NCI-H82 (cell line): Measurements from ENCODE around the gene ANKRD36B.
"Not testable (repeated sequence)": the region's sequence is repeated elsewhere in the genome, so short reads cannot be mapped to it uniquely, and the experiment has no call there.

Experiments
- DNase-seq: peaks from one replicate; lab custom pipeline; 2025; lab: John Stamatoyannopoulos, UW

The ANKRD36B gene

DNA sequence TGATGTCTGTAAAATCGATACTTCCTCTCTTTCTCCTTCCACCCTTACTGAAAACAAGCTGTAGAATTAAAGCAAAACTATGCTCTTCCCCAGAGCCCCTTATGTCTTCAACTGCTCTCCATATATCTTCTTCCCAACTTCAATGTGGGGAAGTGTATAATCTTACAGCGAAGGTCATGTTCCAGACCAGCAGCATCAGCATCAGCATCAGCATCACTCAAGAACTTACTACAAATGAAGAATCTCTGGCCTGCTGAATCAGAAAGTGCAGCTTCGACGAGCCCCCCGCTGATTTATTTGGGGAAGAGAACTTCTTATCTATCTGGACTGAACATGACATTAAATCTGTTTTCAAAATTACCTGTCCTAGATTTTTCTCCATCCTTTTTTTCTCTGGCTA, 40.6 kb downstream of the ANKRD36B start:
- not testable (repeated sequence) for DNase-seq

- DNase-seq, result not testable (repeated sequence)
Measured at GRCh38 chr2:97548536-97548935, 41.1 kb downstream of the ANKRD36B start.

DNA sequence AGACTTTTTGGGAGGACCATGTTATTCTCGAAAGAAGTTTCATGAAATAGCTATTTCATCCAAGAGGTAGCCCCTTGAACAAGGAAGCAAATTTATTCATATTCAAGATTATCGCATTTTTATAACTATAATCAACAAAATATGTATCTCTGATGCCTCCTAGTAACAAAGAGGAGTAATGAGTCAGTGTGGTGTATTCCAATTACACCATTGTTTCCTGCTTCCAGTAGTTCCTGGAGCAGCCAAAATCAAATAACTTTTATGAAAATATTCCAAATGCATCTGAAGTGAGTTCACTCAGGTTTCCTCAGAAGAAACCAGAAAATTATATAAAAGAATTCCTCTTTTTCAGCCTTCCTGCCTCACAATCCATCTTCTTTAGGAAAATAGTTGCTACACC, 43.0 kb downstream of the ANKRD36B start:
- DNase-seq, result no peak

GRCh38 chr2:97544911-97545310, 44.8 kb downstream of the ANKRD36B start:
- DNase-seq, result not testable (repeated sequence)

DNA sequence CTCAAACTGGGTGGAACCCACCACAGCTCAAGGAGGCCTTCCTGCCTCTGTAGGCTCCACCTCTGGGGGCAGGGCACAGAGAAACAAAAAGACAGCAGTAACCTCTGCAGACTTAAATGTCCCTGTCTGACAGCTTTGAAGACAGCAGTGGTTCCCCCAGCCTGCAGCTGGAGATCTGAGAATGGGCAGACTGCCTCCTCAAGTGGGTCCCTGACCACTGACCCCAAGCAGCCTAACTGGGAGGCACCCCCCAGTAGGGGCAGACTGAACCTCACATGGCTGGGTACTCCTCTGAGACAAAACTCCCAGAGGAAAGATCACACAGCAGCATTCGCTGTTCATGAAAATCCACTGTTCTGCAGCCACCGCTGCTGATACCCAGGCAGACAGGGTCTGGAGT, 63.8 kb downstream of the ANKRD36B start:
- DNase-seq, result not testable (repeated sequence)

DNA sequence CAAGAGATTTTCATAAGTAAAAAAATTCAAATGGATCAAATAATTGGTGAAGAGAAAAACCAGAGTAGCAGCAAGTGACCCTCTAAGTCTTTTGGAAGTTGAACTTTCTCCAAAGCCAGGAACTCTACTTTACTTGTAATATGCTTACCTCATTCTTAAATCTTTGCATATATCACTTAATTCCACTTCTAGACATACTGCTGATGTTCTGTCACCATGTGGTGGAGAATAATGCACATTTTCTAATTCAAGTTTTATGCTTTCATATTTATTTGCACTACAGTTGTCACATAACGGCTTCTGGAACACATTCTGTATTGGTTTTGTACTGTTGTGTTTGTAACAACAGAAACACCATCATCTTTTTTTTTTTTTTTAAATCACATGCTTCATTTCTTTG, 65.9 kb downstream of the ANKRD36B start:
- DNase-seq, result not testable (repeated sequence)

DNA sequence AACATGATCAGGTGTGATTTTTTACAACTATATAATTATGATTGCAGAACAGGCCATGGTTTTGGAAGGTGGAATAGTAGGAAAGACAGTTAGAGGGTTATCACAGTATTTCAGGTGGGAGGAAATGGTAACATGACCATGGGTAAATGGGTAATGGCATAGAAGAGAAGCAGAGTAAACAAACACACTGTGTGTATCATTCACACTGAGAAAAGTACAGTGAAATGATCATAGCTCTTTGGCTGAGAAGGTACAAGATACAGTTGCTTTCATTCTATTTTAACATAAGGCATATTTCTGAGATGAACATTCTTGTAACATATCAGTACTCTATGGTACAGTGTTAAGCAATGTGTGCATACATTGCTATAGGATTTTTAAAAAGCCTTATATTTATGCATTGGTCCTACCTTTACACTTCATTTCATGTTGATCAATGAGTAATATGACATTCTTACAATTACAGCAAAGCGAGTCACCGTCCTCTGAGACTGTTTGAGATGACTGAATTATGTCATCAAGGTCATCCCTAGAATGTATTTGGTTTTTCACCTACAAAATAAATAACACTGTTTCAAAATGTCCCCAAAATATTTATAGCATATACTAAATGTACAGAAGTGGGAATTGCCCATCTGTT, 66.6 kb downstream of the ANKRD36B start:
- not testable (repeated sequence) for DNase-seq

DNA sequence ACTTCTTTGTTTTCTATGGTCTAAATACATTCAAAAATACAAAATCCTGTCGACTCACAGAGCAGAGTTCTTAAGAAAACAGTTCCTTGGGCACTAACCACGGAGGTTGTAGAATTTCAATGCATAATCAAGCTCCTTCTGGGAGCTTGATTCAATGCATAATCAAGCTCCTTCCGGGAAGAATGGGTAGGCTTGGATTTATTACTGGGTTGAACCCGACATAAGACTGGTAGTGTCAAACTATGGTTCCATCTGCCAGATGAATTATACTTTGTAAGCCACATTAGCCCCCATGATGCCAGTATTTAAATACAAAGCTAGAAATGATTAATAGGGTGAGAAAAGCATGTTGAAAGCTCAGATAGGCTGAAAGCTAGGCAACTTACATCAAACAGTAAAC, 94.0 kb downstream of the ANKRD36B start:
- DNase-seq, result not testable (repeated sequence)

- not testable (repeated sequence) for DNase-seq
Measured at GRCh38 chr2:97490141-97490540, 99.5 kb downstream of the ANKRD36B start.
